Heart left ventricle (tissue), 16 donors: Measurements from ENCODE around the gene GIPC3. TPM values are rescaled to one million over a fixed set of nuclear protein-coding genes. Genes with fewer than 3 reads are reported as not detected.

Source experiments
- ATAC-seq, 4 donors: fragments of 200-7000 bp; cut with Tn5 transposase; one replicate each; pipeline ENCODE4 v1.9.1; 2020 to 2022; ENCODE audit warnings: moderate library complexity in 4 of 4, mild to moderate bottlenecking in 3 of 4, moderate number of reproducible peaks in 1 of 4
- DNase-seq, 5 donors: peaks; one replicate each; pipeline ENCODE4 v3.0.0-alpha.2; 2020
- H3K27ac ChIP-seq, 12 donors: fragments of 200-600 bp; sonication (generic) in 4 of 12; one replicate each; pipeline versions ENCODE4 v1.5.0 to v1.8.0; 2016 to 2022; ENCODE audit warnings: mild to moderate bottlenecking in 2 of 12
- H3K27me3 ChIP-seq, 9 donors: fragments of 200-600 bp; sonication (generic) in 2 of 9; one replicate each; pipeline versions ENCODE4 v1.5.1 to v1.8.0; 2016 to 2022; ENCODE audit warnings: mild to moderate bottlenecking in 3 of 9
- H3K36me3 ChIP-seq, 9 donors: fragments of 200-600 bp; sonication (generic) in 2 of 9; one replicate each; pipeline versions ENCODE4 v1.5.0 to v1.8.0; 2018 to 2022; ENCODE audit warnings: mild to moderate bottlenecking in 2 of 9
- H3K4me1 ChIP-seq, 12 donors: fragments of 200-600 bp; sonication (generic) in 4 of 12; one replicate each; pipeline versions ENCODE4 v1.5.0 to v1.8.0; 2016 to 2022; ENCODE audit warnings: mild to moderate bottlenecking in 3 of 12
- H3K4me3 ChIP-seq, 12 donors: fragments of 200-600 bp; sonication (generic) in 4 of 12; one replicate each; pipeline versions ENCODE4 v1.5.0 to v1.8.0; 2017 to 2022; ENCODE audit warnings: mild to moderate bottlenecking in 9 of 12, moderate library complexity in 4 of 12
- H3K9me3 ChIP-seq, 12 donors: fragments of 200-600 bp; sonication (generic) in 4 of 12; one replicate each; pipeline versions ENCODE4 v1.5.0 to v1.8.0; 2016 to 2022; ENCODE audit warnings: mild to moderate bottlenecking in 1 of 12
- CTCF ChIP-seq, 12 donors: fragments of 200-600 bp; sonication (generic) in 4 of 12; IDR thresholded peaks; one replicate each; pipeline versions ENCODE4 v1.5.0 to v1.8.0; 2018 to 2022; ENCODE audit warnings: antibody characterized with exemption in 12 of 12, mild to moderate bottlenecking in 5 of 12
- POLR2A ChIP-seq, 2 donors: fragments of 450-650 bp; IDR thresholded peaks; one replicate each; pipeline ENCODE4 v1.6.1; 2017; ENCODE audit warnings: antibody characterized with exemption in 2 of 2, mild to moderate bottlenecking in 2 of 2, moderate library complexity in 2 of 2
- WGBS, 4 donors: extraction: QIAGEN DNeasy Blood & Tissue Kit in 2 of 4; methylation state at CpG; one replicate each; pipeline versions ENCODE4 v1.1.5 to v1.1.7; 2013 to 2018; 5-methylcytosine and 5-hydroxymethylcytosine counted together
- intact Hi-C, 10 donors: fragments of 100-400 bp; cut with DNase I; formaldehyde crosslinking; loops; one replicate each; pipeline versions ENCODE4 v1.11.1 to v1.14.2; 2022
- polyA plus RNA-seq, 2 donors: library from polyadenylated mRNA; stranded (reverse); fragments of 200-250 nt; gene quantifications; one replicate each; pipeline ENCODE4 v1.2.3, GENCODE V29; 2013
- total RNA-seq, 9 donors: library from RNA; depleted of rRNA in 2 of 9; stranded (reverse); fragments of >200 nt in 2 of 9; fragmentation: NEBNext Ultra II Directional in 3 of 9; extraction: Animal tissue kit (Norgen Biotek cat#: 25700) in 3 of 9; gene quantifications; one replicate each; pipeline versions ENCODE4 v1.1.0 to v1.2.4, GENCODE V29; 2016 to 2023
- donor health status: ischemic (EF 13 %, LVEDD 7.1; RV severe dilation, severe dysfunction).
- donor health status: healthy with polysubstance abuse.
- donor health status: DM: no; HTN: yes; CAD: no.
- donor health status: DM: no; HTN: no; CAD: no.
- donor health status: ischemic (EF 25% LVEDD 6.9; RV normal size, moderate dysfunction).
- donor health status: ischemic (EF 25% LVEDD 5.7; RV mildly dilated, moderate dysfunction).
- donor health status: healthy.
- donor health status: DM: yes; HTN: yes; CAD: no.
- donor health status: ischemic (EF 35%, LVEDD 5.7; RV mildly dilated, moderate dysfunction).
- donor health status: nonischemic (EF 11% LVEDD 7.7; RV severe dilation, severe dysfunction).
- donor health status: DM: yes; HTN: yes; CAD: no.
- donor health status: PGD.
- donor health status: ischemic (EF 29% LVEDD 5.4; RV normal size, mild dysfunction).
- donor health status: nonischemic (EF 23%, LVEDD 6.1; RV moderate dilation, normal function).

GIPC3 gene
- total and polyA plus RNA-seq, 11 donors: 1.00 to 3.3 (median 2.0) TPM

GRCh38 chr19:3538965-3539755, 46.1 kb upstream of the GIPC3 start, which contains the start of gene TEKTIP1:
TSS of gene TEKTIP1 (plus strand) at chr19:3539174. CDS start at chr19:3539178, 4 bp downstream.
- no peaks in the 10 kb centered on the region for H3K27me3 ChIP-seq
- WGBS, 4 donors: 61 to 80% (median 66%) methylated on average over 18 to 28 of the region's 28 CpGs
- H3K4me3 ChIP-seq: no peak within 1 kb of the TSS
- intact Hi-C loops: no loop called here
- TF ChIP-seq CTCF (IDR thresholded peaks at IDR 0.05) (no peak), POLR2A (IDR thresholded peaks at IDR 0.05) (no peak)
- no peaks in the 10 kb centered on the region for H3K9me3 ChIP-seq
- H3K4me1 ChIP-seq: peaks cover 0 to 15% (median 0%) of the 10 kb centered on the region in 12 donors
- peak within 1 kb of the TSS in 1 of 12 donors; percentile 24 for H3K27ac ChIP-seq
- ATAC-seq (peak in 1 of 4 donors; percentile 1), DNase-seq (peak in 1 of 5 donors; percentile 25)
- peaks cover 0 to 39% (median 23%) of the 10 kb centered on the region in 9 donors for H3K36me3 ChIP-seq

GRCh38 chr19:3539756-3540118, 45.5 kb upstream of the GIPC3 start:
- TF ChIP-seq POLR2A (IDR thresholded peaks at IDR 0.05) (no peak), CTCF (IDR thresholded peaks at IDR 0.05) (no peak)
- WGBS, 4 donors: 93 to 100% (median 99%) methylated on average over 1 of the region's 1 CpG
- DNase-seq: no peak
- Histone ChIP-seq H3K27ac (no peak overlapping the region), H3K4me3 (no peak overlapping the region), H3K4me1 (peaks cover 0 to 15% (median 0%) of the 10 kb centered on the region in 12 donors), H3K9me3 (no peaks in the 10 kb centered on the region), H3K36me3 (peaks cover 0 to 39% (median 20%) of the 10 kb centered on the region in 9 donors), H3K27me3 (no peaks in the 10 kb centered on the region)
- no peak for ATAC-seq
- intact Hi-C loops: loop anchor here in 1 of 10 donors (10.0 kb wide), 1 partner anchor 165 kb away; the partner anchor contains the start of genes PIP5K1C and TJP3

DNA sequence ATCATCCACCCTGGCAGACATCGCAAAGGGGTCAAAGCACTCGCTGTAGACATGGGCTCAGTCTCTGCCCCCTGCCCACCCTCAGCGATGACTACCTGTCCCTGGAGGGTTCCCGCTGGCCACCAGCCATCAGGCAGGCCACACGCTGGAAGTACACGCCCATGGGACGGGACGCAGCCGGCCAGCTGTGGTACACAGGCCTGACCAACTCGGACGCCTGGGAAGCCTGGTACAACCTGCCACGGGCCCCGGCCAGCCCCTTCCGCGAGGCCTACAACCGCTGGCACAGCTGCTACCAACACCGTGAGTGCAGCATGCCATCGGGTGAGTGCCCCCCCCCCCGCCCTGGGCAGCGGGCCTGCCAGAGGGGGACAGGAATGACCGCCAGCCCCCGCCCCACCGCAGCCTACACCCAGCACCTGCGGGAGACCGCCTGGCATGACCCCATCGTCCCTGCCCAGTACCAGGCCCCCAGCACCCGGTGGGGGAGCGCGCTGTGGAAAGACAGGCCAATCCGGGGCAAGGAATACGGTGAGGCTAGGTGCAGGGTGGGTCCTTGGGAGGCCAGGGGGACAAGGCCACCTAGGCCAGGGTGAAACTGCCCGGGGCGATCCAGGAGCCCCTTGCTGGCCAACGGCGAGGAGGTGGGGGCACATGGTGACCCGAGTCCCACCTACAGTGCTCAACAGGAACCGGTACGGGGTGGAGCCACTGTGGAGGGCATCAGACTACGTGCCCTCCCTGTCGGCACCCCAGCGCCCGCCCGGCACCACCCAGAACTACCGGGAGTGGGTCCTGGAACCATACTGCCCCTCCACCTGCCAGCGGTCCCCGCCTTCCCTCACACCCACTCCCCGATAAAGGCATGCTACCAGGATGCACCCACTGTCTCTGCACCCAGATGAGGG, 41.9 kb upstream of the GIPC3 start:
- peaks cover 0 to 49% (median 14%) of the 10 kb centered on the region in 9 donors for H3K36me3 ChIP-seq
- intact Hi-C loops: loop anchor here in 1 of 10 donors (2.0 to 10.0 kb wide), 2 partner anchors 75 to 161 kb away; partner anchors contain the start of genes PIP5K1C and TJP3
- peak in 2 of 5 donors; percentile 58 to 67 for DNase-seq
- no peaks in the 10 kb centered on the region for H3K9me3 ChIP-seq
- WGBS, 4 donors: 80 to 90% (median 85%) methylated on average over 30 to 47 of the region's 47 CpGs
- peak in 3 of 4 donors; percentile 8 to 22 (median 21) for ATAC-seq
- H3K4me3 ChIP-seq: no peak overlapping the region
- no peak for TF ChIP-seq POLR2A (IDR thresholded peaks at IDR 0.05)
- no peak for TF ChIP-seq CTCF (IDR thresholded peaks at IDR 0.05)
- H3K27me3 ChIP-seq: no peaks in the 10 kb centered on the region
- no peak overlapping the region for H3K27ac ChIP-seq
- peaks cover 0 to 11% (median 0%) of the 10 kb centered on the region in 12 donors for H3K4me1 ChIP-seq
